GM12878 (cell line): ENCODE results near the gene SGMS1. TPM values are rescaled to one million over a fixed set of nuclear protein-coding genes. Genes with fewer than 3 reads are reported as not detected.

Experiments
- ATAC-seq: fragments of 200-7000 bp; cut with Tn5 transposase; 3 replicates; pipeline ENCODE4 v1.9.1; 2020; ENCODE audit warnings: mild to moderate bottlenecking, moderate library complexity
- BruUV-seq: library from RNA; stranded (reverse); fragments of 400-500 nt; replicated peaks from 2 replicates; lab custom pipeline; 2021; lab: Mats Ljungman, UMichigan
- CTCF ChIA-PET: fragments of 300-600 bp; sonication (Branson Sonifier 250); formaldehyde crosslinking; extraction: SDS; loops from one replicate; lab custom pipeline; 2021; ENCODE audit warnings: inconsistent platforms; lab: Yijun Ruan, JAX
- POLR2A ChIA-PET: fragments of 350-600 bp; formaldehyde crosslinking; extraction: SDS; loops from one replicate; lab custom pipeline; 2021; ENCODE audit warnings: inconsistent platforms; lab: Charles Lee
- RAD21 ChIA-PET: fragments of 300-600 bp; sonication (Branson Sonifier 250); formaldehyde crosslinking; loops from one replicate; lab custom pipeline; 2023; ENCODE audit warnings: antibody characterized with exemption; ENCODE audit not compliant: unreplicated experiment; lab: Charles Lee
- SMC1A ChIA-PET: fragments of 300-600 bp; sonication (Branson Sonifier 250); formaldehyde crosslinking; loops from one replicate; lab custom pipeline; 2023; ENCODE audit not compliant: unreplicated experiment, uncharacterized antibody; lab: Charles Lee
- DNase-seq: peaks from one replicate; pipeline ENCODE4 v3.0.0-alpha.2; 2011; ENCODE audit warnings: low read depth, low spot score
- FAIRE-seq: peaks from 3 replicates; lab custom pipeline; 2011; peaks lifted over from hg19 to GRCh38; lab: Jason Lieb, UNC
- H2AFZ ChIP-seq: 2 replicates; pipeline ENCODE4 v1.6.0; 2011; ENCODE audit warnings: low read depth, low read length, control low read depth; ENCODE audit not compliant: control insufficient read depth
- H3K27ac ChIP-seq: 2 replicates; pipeline ENCODE4 v1.5.1; 2011; ENCODE audit warnings: control low read depth; ENCODE audit not compliant: control insufficient read depth, insufficient read depth
- H3K27me3 ChIP-seq, 2 experiments: replicated peaks in 1 of 2; 2 replicates each; pipeline versions ENCODE4 v1.6.0 to v1.6.1; 2011; ENCODE audit warnings: low read length in 1 of 2; ENCODE audit not compliant: control insufficient read depth in 2 of 2, insufficient read depth in 2 of 2
- H3K36me3 ChIP-seq, 2 experiments: 2 replicates each; pipeline ENCODE4 v1.5.1; 2011; ENCODE audit warnings: low read length in 1 of 2; ENCODE audit not compliant: control insufficient read depth in 2 of 2, insufficient read depth in 2 of 2
- H3K4me1 ChIP-seq: 2 replicates; pipeline ENCODE4 v1.6.1; 2011; ENCODE audit warnings: mild to moderate bottlenecking, low read length, moderate library complexity, mixed read lengths; ENCODE audit not compliant: control insufficient read depth, insufficient read depth
- H3K4me2 ChIP-seq: 2 replicates; pipeline ENCODE4 v1.6.0; 2011; ENCODE audit warnings: control low read depth; ENCODE audit not compliant: control insufficient read depth, insufficient read depth
- H3K4me3 ChIP-seq: fragments of 200-600 bp; sonication (generic); 2 replicates; pipeline ENCODE4 v1.5.1; 2016
- H3K79me2 ChIP-seq: 2 replicates; pipeline ENCODE4 v1.6.0; 2011; ENCODE audit warnings: low read length; ENCODE audit not compliant: control insufficient read depth, insufficient read depth
- H3K9ac ChIP-seq: 2 replicates; pipeline ENCODE4 v1.8.0; 2011; ENCODE audit warnings: low read length, control low read depth, mixed read lengths; ENCODE audit not compliant: control insufficient read depth, insufficient read depth
- H3K9me3 ChIP-seq: replicated peaks from 3 replicates; pipeline ENCODE4 v1.5.1; 2011; ENCODE audit warnings: mild to moderate bottlenecking, low read length; ENCODE audit not compliant: control insufficient read depth, insufficient read depth
- H4K20me1 ChIP-seq: 2 replicates; pipeline ENCODE4 v1.6.0; 2011; ENCODE audit not compliant: control insufficient read depth, insufficient read depth
- CBX3 ChIP-seq: fragments of 200-600 bp; sonication (generic); IDR thresholded peaks from 2 replicates; pipeline ENCODE4 v1.6.1; 2016; ENCODE audit warnings: low read depth, borderline replicate concordance
- DPF2 ChIP-seq: fragments of 450-650 bp; IDR thresholded peaks from 2 replicates; pipeline ENCODE4 v1.6.1; 2017; ENCODE audit warnings: mild to moderate bottlenecking
- E2F8 ChIP-seq: fragments of 450-650 bp; IDR thresholded peaks from 2 replicates; pipeline ENCODE4 v1.6.1; 2018; ENCODE audit warnings: mild to moderate bottlenecking, low read depth, moderate library complexity; ENCODE audit not compliant: partially characterized antibody
- E4F1 ChIP-seq: fragments of 450-650 bp; IDR thresholded peaks from 2 replicates; pipeline ENCODE4 v1.6.1; 2018; ENCODE audit warnings: borderline replicate concordance, mild to moderate bottlenecking; ENCODE audit not compliant: partially characterized antibody
- EZH2 ChIP-seq: IDR thresholded peaks from 2 replicates; pipeline ENCODE4 v1.6.1; 2012; ENCODE audit warnings: low read depth, mild to moderate bottlenecking, control low read depth, inconsistent platforms, low read length, borderline replicate concordance; ENCODE audit not compliant: control insufficient read depth
- FOXM1 ChIP-seq: IDR thresholded peaks from 2 replicates; pipeline ENCODE4 v1.6.1; 2012; ENCODE audit warnings: low read depth, mild to moderate bottlenecking, inconsistent platforms, low read length, moderate library complexity
- HDAC2 ChIP-seq: fragments of 200-600 bp; sonication (generic); IDR thresholded peaks from 2 replicates; pipeline ENCODE4 v1.6.1; 2017
- KDM1A ChIP-seq: fragments of 200-600 bp; sonication (generic); IDR thresholded peaks from 2 replicates; pipeline ENCODE4 v1.6.1; 2016; ENCODE audit warnings: borderline replicate concordance
- MYB ChIP-seq: fragments of 150-350 bp; IDR thresholded peaks from 2 replicates; pipeline ENCODE4 v1.6.1; 2014; ENCODE audit warnings: mild to moderate bottlenecking, low read depth, low read length, borderline replicate concordance
- NFYB ChIP-seq: IDR thresholded peaks from 2 replicates; pipeline ENCODE4 v1.6.1; 2011; ENCODE audit warnings: low read depth, mild to moderate bottlenecking, low read length, improper control_type of control experiment, moderate library complexity; ENCODE audit not compliant: insufficient read depth
- POLR2A ChIP-seq: IDR thresholded peaks from 2 replicates; pipeline ENCODE4 v1.6.1; 2011; ENCODE audit warnings: low read depth, mild to moderate bottlenecking, low read length
- TAF1 ChIP-seq: IDR thresholded peaks from 2 replicates; pipeline ENCODE4 v1.6.1; 2011; ENCODE audit warnings: mild to moderate bottlenecking, low read depth, low read length, borderline replicate concordance
- ZNF384 ChIP-seq: IDR thresholded peaks from 2 replicates; pipeline ENCODE4 v1.6.1; 2012; ENCODE audit warnings: low read depth, mild to moderate bottlenecking, low read length, improper control_type of control experiment, borderline replicate concordance
- WGBS: methylation state at CpG from one replicate; pipeline ENCODE4 v1.1.6; 2016; ENCODE audit warnings: low lambda C conversion rate; ENCODE audit not compliant: insufficient replicate concordance, insufficient coverage; ENCODE audit errors: missing lambda C conversion rate; 5-methylcytosine and 5-hydroxymethylcytosine counted together
- in situ Hi-C: fragments of 300-500 bp; cut with MboI; formaldehyde crosslinking; loops from 9 replicates; pipeline ENCODE4 v1.14.3; 2018; ENCODE audit warnings: mixed read lengths
- intact Hi-C: fragments of 100-400 bp; cut with micrococcal nuclease; formaldehyde crosslinking; loops from one replicate; pipeline ENCODE4 v1.14.2; 2022; ENCODE audit not compliant: unreplicated experiment
- polyA plus RNA-seq, 11 experiments: library from polyadenylated mRNA; depleted of rRNA in 4 of 11; unstranded in 6 of 11; stranded (reverse) in 5 of 11; fragments of >200 nt; fragmentation: Nextera tagmentation in 4 of 11; fragmentation: Illumina TruSeq in 1 of 11; extraction: Ambion mirVana in 4 of 11; extraction: Trizol in 1 of 11; gene quantifications; 1 replicate in 1 of 11; 2 replicates in 10 of 11; pipeline versions ENCODE4 v1.2.1 to v1.2.3, GENCODE V29; 2011 to 2016; ENCODE audit warnings: inconsistent platforms in 2 of 11, missing spikeins in 2 of 11, low read depth in 1 of 11
- total RNA-seq, 4 experiments: library from RNA; depleted of rRNA in 3 of 4; stranded (reverse); fragments of >200 nt in 3 of 4; fragmentation: Illumina TruSeq in 1 of 4; extraction: Trizol in 1 of 4; gene quantifications; 2 replicates each; pipeline versions ENCODE4 v1.2.1 to v1.2.3, GENCODE V29; 2013 to 2021

Gene SGMS1
- total and polyA plus RNA-seq, 10 of the 15 experiments (the other 5 are each of a cell fraction or from before 2014, with no cell fraction given), result 1.4 to 14.5 (median 4.9) TPM

DNA sequence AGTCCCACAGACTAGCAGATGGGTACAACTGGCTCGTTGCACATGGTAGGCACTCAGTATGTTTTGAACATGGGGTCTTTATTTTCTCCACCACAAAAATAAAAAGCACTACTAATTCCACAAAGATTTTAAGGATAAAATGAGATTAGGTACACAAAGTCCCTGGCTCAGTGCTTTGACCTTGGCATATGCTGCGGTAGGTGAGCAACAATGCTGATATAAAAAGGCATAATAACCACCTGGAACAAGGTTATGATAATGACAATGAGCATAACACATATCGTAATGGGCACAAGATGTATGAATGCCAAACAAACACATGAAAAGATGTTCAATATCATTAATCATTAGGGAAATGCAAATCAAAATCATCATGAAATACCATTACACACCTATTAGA is 26.9 kb downstream of the SGMS1 start (continued):
- TF ChIP-seq MYB (no peak), CBX3 (no peak), TAF1 (no peak), E4F1 (no peak), HDAC2 (no peak), ZNF384 (no peak), DPF2 (no peak), FOXM1 (no peak)

- ChIA-PET CTCF (interaction anchor here (0.6 kb wide), 1 partner anchor 102 kb away, joined by 3 read pairs; no protein-coding TSS in a partner anchor), RAD21 (no interaction called here)
- WGBS, result 86% methylated on average over 2 of the region's 2 CpGs
- TF ChIP-seq EZH2 (no peak), E2F8 (no peak), KDM1A (no peak), POLR2A (no peak), NFYB (no peak)
- TF ChIP-seq, all 136 proteins: peak for 0
- no peaks in the 10 kb centered on the region for H3K9me3 ChIP-seq
- H3K79me2 ChIP-seq, result no peaks in the 10 kb centered on the region; the same call in 1 of the 2 replicates
- H3K4me1 ChIP-seq, result 0 out of 2 replicates have a peak, but pooled peaks cover 3% of the 10 kb centered on the region
- intact Hi-C loops (no loop called here), in situ Hi-C loops (no loop called here)
- no peak overlapping the region for H3K27ac ChIP-seq
- FAIRE-seq (no peak), DNase-seq (no peak), ATAC-seq (no peak)
- no peaks in the 10 kb centered on the region for H3K27me3 ChIP-seq
- POLR2A ChIA-PET, result interaction anchor here (0.7 kb wide), 1 partner anchor 217 kb away, joined by 5 read pairs; no protein-coding TSS in a partner anchor
- H3K4me3 ChIP-seq, result no peak overlapping the region
- no TSS peak for BruUV-seq
- no peak overlapping the region for H3K4me2 ChIP-seq
- H4K20me1 ChIP-seq, result no peaks in the 10 kb centered on the region
- SMC1A ChIA-PET, result interaction anchor here (1.5 to 1.6 kb wide), 2 partner anchors 9 to 19 kb away, joined by 3 to 5 read pairs; no protein-coding TSS in a partner anchor
- no peaks in the 10 kb centered on the region for H3K36me3 ChIP-seq
- H3K9ac ChIP-seq, result no peak overlapping the region
- H2AFZ ChIP-seq, result no peak overlapping the region
These were observed 27.3 kb downstream of the SGMS1 start for GRCh38 chr10:50596456-50596855.
